Heart left ventricle (tissue), 16 donors: Measurements from ENCODE around the gene KCNG2. TPM values are rescaled to one million over a fixed set of nuclear protein-coding genes. Genes with fewer than 3 reads are reported as not detected.

Experiments
- ATAC-seq, 4 donors: fragments of 200-7000 bp; cut with Tn5 transposase; one replicate each; pipeline ENCODE4 v1.9.1; 2020 to 2022; ENCODE audit warnings: moderate library complexity in 4 of 4, mild to moderate bottlenecking in 3 of 4, moderate number of reproducible peaks in 1 of 4
- DNase-seq, 5 donors: peaks; one replicate each; pipeline ENCODE4 v3.0.0-alpha.2; 2020
- H3K27ac ChIP-seq, 12 donors: fragments of 200-600 bp; sonication (generic) in 4 of 12; one replicate each; pipeline versions ENCODE4 v1.5.0 to v1.8.0; 2016 to 2022; ENCODE audit warnings: mild to moderate bottlenecking in 2 of 12
- H3K27me3 ChIP-seq, 9 donors: fragments of 200-600 bp; sonication (generic) in 2 of 9; one replicate each; pipeline versions ENCODE4 v1.5.1 to v1.8.0; 2016 to 2022; ENCODE audit warnings: mild to moderate bottlenecking in 3 of 9
- H3K36me3 ChIP-seq, 9 donors: fragments of 200-600 bp; sonication (generic) in 2 of 9; one replicate each; pipeline versions ENCODE4 v1.5.0 to v1.8.0; 2018 to 2022; ENCODE audit warnings: mild to moderate bottlenecking in 2 of 9
- H3K4me1 ChIP-seq, 12 donors: fragments of 200-600 bp; sonication (generic) in 4 of 12; one replicate each; pipeline versions ENCODE4 v1.5.0 to v1.8.0; 2016 to 2022; ENCODE audit warnings: mild to moderate bottlenecking in 3 of 12
- H3K4me3 ChIP-seq, 12 donors: fragments of 200-600 bp; sonication (generic) in 4 of 12; one replicate each; pipeline versions ENCODE4 v1.5.0 to v1.8.0; 2017 to 2022; ENCODE audit warnings: mild to moderate bottlenecking in 9 of 12, moderate library complexity in 4 of 12
- H3K9me3 ChIP-seq, 12 donors: fragments of 200-600 bp; sonication (generic) in 4 of 12; one replicate each; pipeline versions ENCODE4 v1.5.0 to v1.8.0; 2016 to 2022; ENCODE audit warnings: mild to moderate bottlenecking in 1 of 12
- CTCF ChIP-seq, 12 donors: fragments of 200-600 bp; sonication (generic) in 4 of 12; IDR thresholded peaks; one replicate each; pipeline versions ENCODE4 v1.5.0 to v1.8.0; 2018 to 2022; ENCODE audit warnings: antibody characterized with exemption in 12 of 12, mild to moderate bottlenecking in 5 of 12
- POLR2A ChIP-seq, 2 donors: fragments of 450-650 bp; IDR thresholded peaks; one replicate each; pipeline ENCODE4 v1.6.1; 2017; ENCODE audit warnings: antibody characterized with exemption in 2 of 2, mild to moderate bottlenecking in 2 of 2, moderate library complexity in 2 of 2
- WGBS, 4 donors: extraction: QIAGEN DNeasy Blood & Tissue Kit in 2 of 4; methylation state at CpG; one replicate each; pipeline versions ENCODE4 v1.1.5 to v1.1.7; 2013 to 2018; 5-methylcytosine and 5-hydroxymethylcytosine counted together
- intact Hi-C, 10 donors: fragments of 100-400 bp; cut with DNase I; formaldehyde crosslinking; loops; one replicate each; pipeline versions ENCODE4 v1.11.1 to v1.14.2; 2022
- polyA plus RNA-seq, 2 donors: library from polyadenylated mRNA; stranded (reverse); fragments of 200-250 nt; gene quantifications; one replicate each; pipeline ENCODE4 v1.2.3, GENCODE V29; 2013
- total RNA-seq, 9 donors: library from RNA; depleted of rRNA in 2 of 9; stranded (reverse); fragments of >200 nt in 2 of 9; fragmentation: NEBNext Ultra II Directional in 3 of 9; extraction: Animal tissue kit (Norgen Biotek cat#: 25700) in 3 of 9; gene quantifications; one replicate each; pipeline versions ENCODE4 v1.1.0 to v1.2.4, GENCODE V29; 2016 to 2023
- donor health status: ischemic (EF 13 %, LVEDD 7.1; RV severe dilation, severe dysfunction).
- donor health status: healthy with polysubstance abuse.
- donor health status: DM: no; HTN: yes; CAD: no.
- donor health status: DM: no; HTN: no; CAD: no.
- donor health status: ischemic (EF 25% LVEDD 6.9; RV normal size, moderate dysfunction).
- donor health status: ischemic (EF 25% LVEDD 5.7; RV mildly dilated, moderate dysfunction).
- donor health status: healthy.
- donor health status: DM: yes; HTN: yes; CAD: no.
- donor health status: ischemic (EF 35%, LVEDD 5.7; RV mildly dilated, moderate dysfunction).
- donor health status: nonischemic (EF 11% LVEDD 7.7; RV severe dilation, severe dysfunction).
- donor health status: DM: yes; HTN: yes; CAD: no.
- donor health status: PGD.
- donor health status: ischemic (EF 29% LVEDD 5.4; RV normal size, mild dysfunction).
- donor health status: nonischemic (EF 23%, LVEDD 6.1; RV moderate dilation, normal function).

The KCNG2 gene
- total and polyA plus RNA-seq, 11 donors, result 0.07 to 1.5 (median 0.18) TPM; not detected in 8

GRCh38 chr18:79817607-79817998 lies 19.9 kb downstream of the KCNG2 start:
- Histone ChIP-seq H3K27ac (no peak overlapping the region), H3K36me3 (no peaks in the 10 kb centered on the region), H3K4me1 (peaks cover 0 to 30% (median 0%) of the 10 kb centered on the region in 12 donors), H3K4me3 (no peak overlapping the region), H3K27me3 (peaks cover 0 to 24% (median 0%) of the 10 kb centered on the region in 9 donors), H3K9me3 (no peaks in the 10 kb centered on the region)
- intact Hi-C loops, result no loop called here
- no peak for TF ChIP-seq CTCF (IDR thresholded peaks at IDR 0.05)
- no peak for TF ChIP-seq POLR2A (IDR thresholded peaks at IDR 0.05)
- ATAC-seq (no peak), DNase-seq (peak in 1 of 5 donors; percentile 6)
- WGBS, 4 donors, result 85 to 89% (median 88%) methylated on average over 8 of the region's 8 CpGs

- H3K27ac ChIP-seq, result no peak overlapping the region
- DNase-seq (peak in 1 of 5 donors; percentile 30), ATAC-seq (no peak)
- no peaks in the 10 kb centered on the region for H3K36me3 ChIP-seq
- H3K27me3 ChIP-seq, result peaks cover 0 to 19% (median 0%) of the 10 kb centered on the region in 9 donors
- H3K9me3 ChIP-seq, result no peaks in the 10 kb centered on the region
- intact Hi-C loops, result no loop called here
- TF ChIP-seq CTCF (IDR thresholded peaks at IDR 0.05) (no peak), POLR2A (IDR thresholded peaks at IDR 0.05) (no peak)
- peaks cover 0 to 30% (median 0%) of the 10 kb centered on the region in 12 donors for H3K4me1 ChIP-seq
- no peak overlapping the region for H3K4me3 ChIP-seq
- 58 to 73% (median 66%) methylated on average over 10 to 14 of the region's 14 CpGs for WGBS, 4 donors
These were observed 20.3 kb downstream of the KCNG2 start for GRCh38 chr18:79818036-79818435.

- intact Hi-C loops, result no loop called here
- no peak overlapping the region for H3K4me3 ChIP-seq
- H3K36me3 ChIP-seq, result no peaks in the 10 kb centered on the region
- peaks cover 0 to 30% (median 0%) of the 10 kb centered on the region in 12 donors for H3K4me1 ChIP-seq
- H3K27ac ChIP-seq, result no peak overlapping the region
- peak in 1 of 5 donors; percentile 13 for DNase-seq
- peaks cover 0 to 16% (median 0%) of the 10 kb centered on the region in 9 donors for H3K27me3 ChIP-seq
- no peaks in the 10 kb centered on the region for H3K9me3 ChIP-seq
- TF ChIP-seq CTCF (IDR thresholded peaks at IDR 0.05) (no peak), POLR2A (IDR thresholded peaks at IDR 0.05) (no peak)
- no peak for ATAC-seq
- WGBS, 4 donors, result 81 to 87% (median 85%) methylated on average over 14 to 18 of the region's 18 CpGs
These were observed 20.9 kb downstream of the KCNG2 start for GRCh38 chr18:79818631-79819030.

GRCh38 chr18:79819064-79819967 lies 21.6 kb downstream of the KCNG2 start:
- WGBS, 4 donors, result 82 to 87% (median 85%) methylated on average over 22 to 26 of the region's 26 CpGs
- no peak for TF ChIP-seq CTCF (IDR thresholded peaks at IDR 0.05)
- TF ChIP-seq POLR2A (IDR thresholded peaks at IDR 0.05), result no peak
- no peak overlapping the region for H3K4me3 ChIP-seq
- peaks cover 0 to 11% (median 0%) of the 10 kb centered on the region in 9 donors for H3K27me3 ChIP-seq
- peaks cover 0 to 30% (median 0%) of the 10 kb centered on the region in 12 donors for H3K4me1 ChIP-seq
- no peaks in the 10 kb centered on the region for H3K9me3 ChIP-seq
- ATAC-seq (peak in 1 of 4 donors; percentile 28), DNase-seq (peak in 1 of 5 donors; percentile 16)
- no peaks in the 10 kb centered on the region for H3K36me3 ChIP-seq
- H3K27ac ChIP-seq, result no peak overlapping the region
- intact Hi-C loops, result no loop called here
